ENCODE results near the gene SMCO4. TPM values are rescaled to one million over a fixed set of nuclear protein-coding genes. Genes with fewer than 3 reads are reported as not detected.

The SMCO4 gene
- total and polyA plus RNA-seq, 2 of the 8 experiments (the other 6 are each of a cell fraction or from before 2014, with no cell fraction given), result 33.2 to 53.9 TPM

GRCh38 chr11:93583490-93583889 lies 40.3 kb upstream of the SMCO4 start:
- no peaks in the 10 kb centered on the region for H3K79me1 ChIP-seq (ENCODE audit: low read depth, low read length)
- H2BK120ac ChIP-seq (replicated peaks; ENCODE audit: low read depth, low read length), result no peak overlapping the region
- peaks cover 5 to 8% of the 10 kb centered on the region in 2 experiments; a peak in 1 of 4 replicates for H3K9me3 ChIP-seq (ENCODE audit: insufficient read depth in 2 of 2, low read depth in 1 of 2, low read length in 1 of 2)

More at GRCh38 chr11:93583490-93583889, 40.3 kb upstream of the SMCO4 start:
- no peak overlapping the region for H2BK20ac ChIP-seq (ENCODE audit: low read length)
- H3K36me3 ChIP-seq (ENCODE audit: control insufficient read depth in 2 of 4, insufficient read depth in 4 of 4, low read length in 3 of 4), result no peaks in the 10 kb centered on the region; a peak in 1 of 8 replicates
- no peak overlapping the region for H2AFZ ChIP-seq (ENCODE audit: low read length)
- no peaks in the 10 kb centered on the region for H3K23me2 ChIP-seq (ENCODE audit: low read depth, low read length)
- H3K9ac ChIP-seq (replicated peaks in 1 of 4; ENCODE audit: extremely low read depth in 1 of 4, low read depth in 3 of 4, low read length in 3 of 4), result no peak overlapping the region
- H4K91ac ChIP-seq (replicated peaks; ENCODE audit: insufficient read length, low read length), result no peak overlapping the region
- H3K27ac ChIP-seq (ENCODE audit: low read depth, low read length), result no peak overlapping the region
- no peaks in the 10 kb centered on the region for H4K20me1 ChIP-seq (replicated peaks in 1 of 2; ENCODE audit: control insufficient read depth in 1 of 2, insufficient read depth in 2 of 2, low read length in 2 of 2)
- no peak overlapping the region for H2AK5ac ChIP-seq (ENCODE audit: low read depth, low read length)
- no peak overlapping the region for H2BK15ac ChIP-seq (ENCODE audit: low read length)
- no peaks in the 10 kb centered on the region for H3K4me1 ChIP-seq (replicated peaks in 1 of 4; ENCODE audit: control insufficient read depth in 3 of 4, insufficient read depth in 4 of 4, low read length in 3 of 4)
- H3K14ac ChIP-seq (ENCODE audit: insufficient read length), result no peak overlapping the region
- no peaks in the 10 kb centered on the region for H3K79me2 ChIP-seq (ENCODE audit: control insufficient read depth in 1 of 2, insufficient read depth in 2 of 2, low read length in 2 of 2)
- no peak overlapping the region for H3K4ac ChIP-seq (replicated peaks; ENCODE audit: insufficient read length, low read depth, low read length)
- TF ChIP-seq CHD2 (IDR thresholded peaks at IDR 0.05; ENCODE audit: low read length), result no peak
- no peak for TF ChIP-seq MAFK (IDR thresholded peaks at IDR 0.05; ENCODE audit: low read depth, low read length)
- no peak for TF ChIP-seq YY1 (IDR thresholded peaks at IDR 0.05; ENCODE audit: low read depth, low read length)
- TF ChIP-seq TAF1 (IDR thresholded peaks at IDR 0.05; ENCODE audit: low read depth, low read length), result no peak
- no peak for TF ChIP-seq TBP (IDR thresholded peaks at IDR 0.05; ENCODE audit: low read depth, low read length)
- TF ChIP-seq FOSL1 (IDR thresholded peaks at IDR 0.05; ENCODE audit: insufficient read depth, low read depth, low read length), result no peak
- TF ChIP-seq RXRA (IDR thresholded peaks at IDR 0.05; ENCODE audit: insufficient read depth, low read depth, low read length), result no peak
- no peak overlapping the region for H4K5ac ChIP-seq (ENCODE audit: insufficient read length, low read depth, low read length)
- no peak overlapping the region for H3K4me3 ChIP-seq (ENCODE audit: extremely low read depth in 1 of 4, insufficient read depth in 2 of 4, low read depth in 3 of 4, low read length in 4 of 4)
- no peak overlapping the region for H3K4me2 ChIP-seq (ENCODE audit: insufficient read depth in 1 of 2, low read depth in 2 of 2, low read length in 2 of 2)
- H3K18ac ChIP-seq (ENCODE audit: extremely low read depth, low read length), result no peak overlapping the region
- FAIRE-seq (no peak), DNase-seq (ENCODE audit: low read depth in 1 of 2, low spot score in 2 of 2) (no peak)
- no peaks in the 10 kb centered on the region for H3K27me3 ChIP-seq (replicated peaks in 1 of 4; ENCODE audit: control insufficient read depth in 3 of 4, extremely low read depth in 1 of 4, insufficient read depth in 3 of 4, low read length in 3 of 4)
- no peak overlapping the region for H4K8ac ChIP-seq (ENCODE audit: extremely low read depth, insufficient read depth, low read length)
- no peak overlapping the region for H2BK12ac ChIP-seq (ENCODE audit: low read depth, low read length)
- H2BK5ac ChIP-seq (ENCODE audit: low read depth, low read length), result no peak overlapping the region
- H3K23ac ChIP-seq (ENCODE audit: insufficient read length), result no peak overlapping the region
- H3K56ac ChIP-seq (replicated peaks; ENCODE audit: insufficient read length, low read depth, low read length), result no peak overlapping the region
- CTCF ChIA-PET (ENCODE audit: partially characterized antibody), result interaction anchor here (0.6 to 1.2 kb wide), 2 partner anchors 32 to 168 kb away, joined by 3 read pairs; no protein-coding TSS in a partner anchor
- POLR2A ChIA-PET (ENCODE audit: partially characterized antibody), result no interaction called here
